GM19193 (cell line): ENCODE data around the gene SPOCK1.

Source experiments
- POLR2A ChIP-seq: IDR thresholded peaks from 4 replicates; pipeline ENCODE4 v1.6.1; 2011; ENCODE audit not compliant: insufficient read depth, insufficient read length; ENCODE audit errors: extremely low read depth

The SPOCK1 gene

DNA sequence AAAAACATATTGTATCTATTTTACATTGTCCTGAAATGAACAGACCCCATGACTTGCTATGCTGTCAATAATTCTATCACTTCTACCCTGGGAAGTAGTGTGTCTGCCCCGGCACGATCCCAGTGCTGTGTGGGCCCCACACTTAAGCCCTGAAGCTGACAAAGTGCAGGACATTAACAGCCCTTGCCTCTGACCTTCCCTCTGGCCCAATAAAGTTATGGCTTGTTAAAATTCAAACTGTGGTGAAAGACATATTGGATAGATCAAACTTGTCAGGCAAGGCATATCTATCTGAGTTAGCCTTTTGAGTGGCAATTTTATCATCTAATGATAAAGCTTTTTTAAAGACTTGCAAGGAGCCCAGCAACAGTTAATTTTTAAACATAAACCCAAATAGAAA is 229.2 kb downstream of the SPOCK1 start:
- no peak for TF ChIP-seq POLR2A

- TF ChIP-seq POLR2A = no peak
Measured at GRCh38 chr5:137269274-137269673, 229.9 kb downstream of the SPOCK1 start.

DNA sequence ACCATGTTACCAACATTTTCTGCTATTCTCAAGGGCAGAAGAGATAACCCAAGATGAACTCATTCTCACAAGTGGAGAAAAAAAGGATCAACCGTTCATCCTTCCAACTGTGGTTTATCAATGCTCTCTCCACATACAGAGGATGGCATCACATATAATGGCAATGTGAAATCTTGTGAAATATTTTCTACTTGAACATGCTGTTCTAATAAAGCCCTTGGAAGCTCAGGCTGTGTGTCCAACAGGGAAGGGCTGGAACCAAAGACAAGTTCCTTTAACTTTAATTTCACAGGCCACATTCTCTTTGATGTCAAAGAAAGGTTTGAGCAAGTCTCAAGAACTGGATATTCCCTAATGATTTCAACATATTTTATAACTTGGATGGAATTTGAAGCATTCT is 230.5 kb downstream of the SPOCK1 start:
- TF ChIP-seq POLR2A = no peak

DNA sequence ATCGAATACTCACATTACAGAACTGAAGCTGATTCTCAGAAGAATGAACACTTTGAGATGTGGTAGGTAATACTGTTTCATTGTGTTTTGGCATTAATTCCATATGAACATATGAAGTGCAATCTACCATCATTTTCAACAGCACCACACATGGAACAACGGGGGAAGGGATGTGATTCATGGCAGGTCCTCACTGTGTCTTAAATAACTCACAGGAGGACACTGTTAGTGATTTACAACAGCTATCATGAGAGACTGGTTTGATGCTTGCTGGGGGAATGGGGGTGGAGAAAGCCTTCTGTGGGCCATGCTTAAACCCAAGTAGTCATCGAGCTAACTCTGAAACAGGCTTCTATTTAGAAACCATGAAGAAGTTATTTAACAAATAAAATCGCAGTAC is 232.9 kb downstream of the SPOCK1 start:
- TF ChIP-seq POLR2A = no peak

- no peak for TF ChIP-seq POLR2A
Measured at GRCh38 chr5:137265457-137265856, 233.7 kb downstream of the SPOCK1 start.

- no peak for TF ChIP-seq POLR2A
Measured at GRCh38 chr5:137264573-137264972, 234.6 kb downstream of the SPOCK1 start.

GRCh38 chr5:137264041-137264440 is 235.1 kb downstream of the SPOCK1 start:
- no peak for TF ChIP-seq POLR2A

DNA sequence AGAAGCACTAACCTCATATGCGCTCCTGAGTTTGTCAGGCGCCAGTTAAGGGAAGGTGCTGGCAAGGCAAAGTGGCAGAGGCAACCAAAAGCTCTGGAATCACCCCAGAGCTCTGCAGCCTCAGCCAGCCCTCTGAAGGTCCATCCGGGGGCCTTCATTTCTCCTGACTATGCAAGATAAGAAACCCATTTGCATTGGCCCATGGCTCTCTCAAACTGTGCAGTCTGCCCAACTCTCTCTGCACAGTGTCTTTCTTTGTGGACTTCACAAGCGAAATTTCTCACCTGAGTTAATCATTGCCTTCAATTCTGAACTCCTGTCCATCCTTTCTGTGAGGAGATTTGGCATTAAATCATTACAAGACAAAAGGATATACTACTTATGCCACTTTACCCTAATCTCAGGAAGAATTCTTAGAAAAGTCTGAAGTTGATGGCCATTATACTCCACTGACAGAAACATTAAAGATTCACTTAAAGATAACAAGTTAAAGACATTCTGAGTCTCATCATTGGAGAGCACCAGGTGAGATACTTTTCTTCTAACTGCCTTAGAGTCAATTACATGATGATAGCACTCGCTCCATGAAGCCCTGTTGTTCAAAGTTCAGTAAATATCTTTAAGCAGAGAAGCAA is 235.6 kb downstream of the SPOCK1 start:
- no peak for TF ChIP-seq POLR2A

GRCh38 chr5:137262818-137263217 is 236.3 kb downstream of the SPOCK1 start:
- no peak for TF ChIP-seq POLR2A

GRCh38 chr5:137260820-137261695 is 238.1 kb downstream of the SPOCK1 start:
- no peak for TF ChIP-seq POLR2A

GRCh38 chr5:137254119-137255090 is 244.7 kb downstream of the SPOCK1 start:
- TF ChIP-seq POLR2A = no peak

- TF ChIP-seq POLR2A = no peak
Measured at GRCh38 chr5:137252512-137252911, 246.6 kb downstream of the SPOCK1 start.

DNA sequence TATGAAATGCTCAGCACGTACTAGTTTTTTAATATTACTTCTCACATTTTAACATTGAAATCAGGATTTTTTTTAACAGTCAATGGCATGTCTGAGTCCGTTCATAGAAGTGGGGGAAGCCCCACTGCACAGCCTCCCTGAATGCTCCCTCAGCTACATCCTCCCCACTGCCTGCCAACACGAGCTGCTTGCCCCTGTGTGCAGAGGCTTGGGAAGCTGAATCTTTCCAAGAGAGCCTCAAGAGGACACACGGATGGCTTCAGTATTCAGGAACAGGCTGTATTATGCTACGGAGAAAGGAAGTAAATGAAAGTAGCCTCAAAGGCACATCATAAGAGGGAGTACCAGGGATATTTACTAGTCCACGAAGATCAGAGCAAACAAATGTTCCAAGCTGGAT is 248.7 kb downstream of the SPOCK1 start:
- TF ChIP-seq POLR2A = no peak

- TF ChIP-seq POLR2A = no peak
Measured at GRCh38 chr5:137248527-137248926, 250.6 kb downstream of the SPOCK1 start.

GRCh38 chr5:137245438-137245837 is 253.7 kb downstream of the SPOCK1 start:
- TF ChIP-seq POLR2A = no peak

- TF ChIP-seq POLR2A = no peak
Measured at GRCh38 chr5:137240285-137240684, 258.8 kb downstream of the SPOCK1 start.
